Karpas-422 (cell line): ENCODE measurements around the gene MUTYH. TPM values are rescaled to one million over a fixed set of nuclear protein-coding genes. Genes with fewer than 3 reads are reported as not detected.
"Not testable (repeated sequence)": the region's sequence is repeated elsewhere in the genome, so short reads cannot be mapped to it uniquely, and the experiment has no call there.

Source experiments
- DNase-seq: peaks from one replicate; pipeline ENCODE4 v3.0.0-alpha.2; 2015
- H2AFZ ChIP-seq: fragments of 200-600 bp; sonication (generic); 2 replicates; pipeline ENCODE4 v1.6.1; 2014; ENCODE audit warnings: antibody characterized with exemption, low read length, mixed read lengths
- H3K27ac ChIP-seq: fragments of 200-600 bp; sonication (generic); 2 replicates; pipeline ENCODE4 v1.5.1; 2014; ENCODE audit warnings: mild to moderate bottlenecking, low read length, moderate library complexity
- H3K27me3 ChIP-seq: fragments of 200-600 bp; sonication (generic); 2 replicates; pipeline ENCODE4 v1.6.1; 2014; ENCODE audit warnings: low read length, mixed read lengths
- H3K36me3 ChIP-seq: fragments of 200-600 bp; sonication (generic); 2 replicates; pipeline ENCODE4 v1.6.1; 2014; ENCODE audit warnings: low read length, mixed read lengths; ENCODE audit not compliant: insufficient read depth
- H3K4me1 ChIP-seq: fragments of 200-600 bp; sonication (generic); 2 replicates; pipeline ENCODE4 v1.6.1; 2014; ENCODE audit warnings: mild to moderate bottlenecking, low read length, mixed read lengths
- H3K4me2 ChIP-seq: fragments of 200-600 bp; sonication (generic); 2 replicates; pipeline ENCODE4 v1.6.1; 2014; ENCODE audit warnings: low read length, low read depth, mild to moderate bottlenecking; ENCODE audit not compliant: poor library complexity, severe bottlenecking
- H3K4me3 ChIP-seq: fragments of 200-600 bp; sonication (generic); 2 replicates; pipeline ENCODE4 v1.5.1; 2014; ENCODE audit warnings: mild to moderate bottlenecking, antibody characterized with exemption, low read length, mixed read lengths
- H3K79me2 ChIP-seq: fragments of 200-600 bp; sonication (generic); 2 replicates; pipeline ENCODE4 v1.6.1; 2014; ENCODE audit warnings: mild to moderate bottlenecking, low read length, mixed read lengths
- H3K9ac ChIP-seq: fragments of 200-600 bp; sonication (generic); 2 replicates; pipeline ENCODE4 v1.6.0; 2014; ENCODE audit warnings: low read length
- H3K9me2 ChIP-seq: fragments of 200-600 bp; sonication (generic), shearing (Covaris generic); replicated peaks from 2 replicates; pipeline ENCODE4 v1.6.0; 2014; ENCODE audit warnings: mild to moderate bottlenecking, low read length, moderate library complexity; ENCODE audit not compliant: insufficient read depth
- H3K9me3 ChIP-seq: fragments of 300-700, 200-600 bp; sonication (generic); 2 replicates; pipeline ENCODE4 v1.6.1; 2014; ENCODE audit warnings: low read length, mixed read lengths
- H4K20me1 ChIP-seq: fragments of 200-600 bp; sonication (generic); 2 replicates; pipeline ENCODE4 v1.6.1; 2014; ENCODE audit warnings: mild to moderate bottlenecking, antibody characterized with exemption, low read length, low read depth; ENCODE audit not compliant: insufficient read depth
- total RNA-seq: library from RNA; depleted of rRNA; stranded (reverse); fragments of >200 nt; shearing (Covaris generic); gene quantifications from 2 replicates; pipeline ENCODE4 v1.2.3, GENCODE V29; 2014; ENCODE audit warnings: low replicate concordance; rRNA removed

The MUTYH gene
- total RNA-seq, 1 experiment from 2014 or later: 53.9 TPM

DNA sequence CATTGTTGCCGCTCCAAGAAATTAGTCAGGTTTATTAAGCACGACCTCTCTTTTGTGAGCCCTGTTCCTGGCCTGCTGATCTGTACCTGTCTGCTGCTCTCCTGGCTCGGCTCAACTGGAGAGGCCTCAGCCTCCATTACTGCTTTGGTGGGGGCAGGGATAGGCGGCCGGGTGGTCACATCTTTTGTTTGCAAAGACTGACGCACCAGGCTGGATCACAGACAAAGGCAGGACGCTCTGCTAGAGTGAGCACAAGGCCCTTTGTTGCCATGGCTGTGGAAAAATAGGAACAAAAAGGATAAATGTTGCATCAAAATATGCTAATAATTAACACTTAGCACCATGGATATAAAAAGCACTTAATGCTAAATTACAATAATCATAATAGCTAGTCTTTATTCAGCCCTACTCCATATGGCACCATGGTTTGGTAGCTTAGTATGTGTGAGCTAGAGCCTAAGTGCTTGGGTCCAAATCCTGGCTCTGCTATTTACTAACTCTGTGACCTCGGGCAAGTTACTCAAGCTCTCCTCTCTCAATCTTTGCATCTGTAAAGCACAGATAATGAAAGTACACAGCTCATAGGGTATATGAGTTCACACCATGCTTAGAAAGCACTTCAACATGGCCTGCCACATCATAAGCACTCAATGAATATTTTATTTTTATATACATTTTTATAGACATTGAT lies 42.4 kb downstream of the MUTYH start:
- Histone ChIP-seq H3K4me2 (no peak overlapping the region), H3K79me2 (no peaks in the 10 kb centered on the region)

DNA sequence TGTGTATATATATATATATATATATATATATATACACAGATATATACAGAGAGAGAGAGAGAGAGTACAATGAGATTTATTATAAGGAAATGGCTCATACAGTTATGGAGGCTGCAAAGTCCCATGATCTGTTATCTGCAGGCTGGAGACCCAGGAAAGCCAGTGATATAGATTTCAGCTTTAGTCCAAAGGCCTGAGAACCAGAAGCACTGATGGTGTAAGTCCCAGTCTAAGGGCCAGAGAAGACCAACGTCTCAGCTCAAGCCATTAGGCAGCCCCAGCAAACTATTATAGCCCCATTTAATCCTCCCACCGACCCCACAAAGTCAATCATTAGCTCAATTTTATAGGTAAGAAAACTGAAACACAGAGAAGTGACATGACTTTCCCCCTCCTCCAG lies 48.5 kb downstream of the MUTYH start:
- no peaks in the 10 kb centered on the region for H3K36me3 ChIP-seq
- H4K20me1 ChIP-seq: no peaks in the 10 kb centered on the region
- no peaks in the 10 kb centered on the region for H3K9me2 ChIP-seq
- no peak for DNase-seq
- no peaks in the 10 kb centered on the region for H3K27me3 ChIP-seq
- no peaks in the 10 kb centered on the region for H3K79me2 ChIP-seq
- H3K9me3 ChIP-seq: no peaks in the 10 kb centered on the region
- H3K4me1 ChIP-seq: no peaks in the 10 kb centered on the region
- no peak overlapping the region for H2AFZ ChIP-seq
- no peak overlapping the region for H3K27ac ChIP-seq
- H3K4me2 ChIP-seq: no peak overlapping the region
- H3K9ac ChIP-seq: no peak overlapping the region
- no peak overlapping the region for H3K4me3 ChIP-seq

More for the DNA sequence above, 42.4 kb downstream of the MUTYH start:
- no peaks in the 10 kb centered on the region for H3K9me3 ChIP-seq
- peaks cover 8% of the 10 kb centered on the region for H3K4me1 ChIP-seq
- no peaks in the 10 kb centered on the region for H3K27me3 ChIP-seq
- H4K20me1 ChIP-seq: no peaks in the 10 kb centered on the region
- H3K36me3 ChIP-seq: no peaks in the 10 kb centered on the region
- no peak overlapping the region for H3K27ac ChIP-seq
- DNase-seq: no peak
- H3K9ac ChIP-seq: no peak overlapping the region
- H3K9me2 ChIP-seq: no peaks in the 10 kb centered on the region
- H3K4me3 ChIP-seq: no peak overlapping the region
- H2AFZ ChIP-seq: no peak overlapping the region

DNA sequence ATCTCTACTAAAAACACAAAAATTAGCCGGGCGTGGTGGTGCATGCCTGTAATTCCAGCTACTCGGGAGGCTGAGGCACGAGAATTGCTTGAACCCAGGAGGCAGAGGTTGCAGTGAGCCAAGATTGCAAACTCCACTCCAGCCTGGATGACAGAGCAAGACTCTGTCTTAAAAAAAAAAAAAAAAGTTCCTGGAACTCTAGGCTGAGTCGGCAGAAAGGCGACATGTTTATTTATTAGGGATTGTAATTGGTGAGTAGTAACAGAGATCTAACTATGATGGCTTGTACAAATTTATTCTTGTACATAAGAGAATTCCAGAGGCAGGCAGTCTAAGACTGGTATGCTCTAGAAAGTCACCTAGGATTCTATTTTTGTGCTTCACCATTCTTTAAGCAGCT lies 49.2 kb downstream of the MUTYH start:
- not testable (repeated sequence) for H3K36me3 ChIP-seq, H3K9me2 ChIP-seq, H3K4me2 ChIP-seq, H3K4me3 ChIP-seq, H3K9me3 ChIP-seq, H4K20me1 ChIP-seq, H3K27me3 ChIP-seq, DNase-seq, H3K9ac ChIP-seq, H3K4me1 ChIP-seq, H2AFZ ChIP-seq, H3K79me2 ChIP-seq, H3K27ac ChIP-seq

DNA sequence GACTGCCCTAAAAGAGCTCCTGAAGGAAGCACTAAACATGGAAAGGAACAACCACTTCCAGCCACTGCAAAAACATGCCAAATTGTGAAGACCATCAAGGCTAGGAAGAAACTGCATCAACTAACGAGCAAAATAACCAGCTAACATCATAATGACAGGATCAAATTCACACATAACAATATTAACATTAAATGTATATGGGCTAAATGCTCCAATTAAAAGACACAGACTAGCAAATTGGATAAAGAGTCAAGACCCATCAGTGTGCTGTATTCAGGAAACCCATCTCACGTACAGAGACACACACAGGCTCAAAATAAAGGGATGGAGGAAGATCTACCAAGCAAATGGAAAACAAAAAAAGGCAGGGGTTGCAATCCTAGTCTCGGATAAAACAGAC lies 53.7 kb downstream of the MUTYH start:
- not testable (repeated sequence) for H4K20me1 ChIP-seq, H3K4me3 ChIP-seq, H3K27ac ChIP-seq, DNase-seq, H3K9ac ChIP-seq, H3K9me3 ChIP-seq, H3K27me3 ChIP-seq, H3K4me1 ChIP-seq, H3K79me2 ChIP-seq, H3K36me3 ChIP-seq, H3K4me2 ChIP-seq, H2AFZ ChIP-seq, H3K9me2 ChIP-seq

DNA sequence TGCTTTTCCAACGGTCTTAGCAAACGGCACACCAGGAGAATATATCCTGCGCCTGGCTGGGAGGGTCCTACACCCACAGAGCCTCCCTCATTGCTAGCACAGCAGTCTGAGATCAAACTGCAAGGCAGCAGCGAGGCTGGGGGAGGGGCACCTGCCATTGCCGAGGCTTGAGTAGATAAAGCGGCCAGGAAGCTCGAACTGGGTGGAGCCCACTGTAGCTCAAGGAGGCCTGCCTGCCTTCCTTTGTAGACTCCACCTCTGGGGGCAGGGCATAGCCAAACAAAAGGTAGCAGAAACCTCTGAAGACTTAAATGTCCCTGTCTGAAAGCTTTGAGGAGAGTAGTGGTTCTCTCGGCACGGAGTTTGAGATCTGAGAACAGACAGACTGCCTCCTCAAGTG lies 55.4 kb downstream of the MUTYH start:
- H3K9ac ChIP-seq, H3K4me1 ChIP-seq, H3K9me3 ChIP-seq, H3K27ac ChIP-seq, H3K79me2 ChIP-seq, H2AFZ ChIP-seq, DNase-seq, H4K20me1 ChIP-seq, H3K4me2 ChIP-seq, H3K9me2 ChIP-seq, H3K27me3 ChIP-seq, H3K36me3 ChIP-seq, H3K4me3 ChIP-seq: not testable (repeated sequence)

DNA sequence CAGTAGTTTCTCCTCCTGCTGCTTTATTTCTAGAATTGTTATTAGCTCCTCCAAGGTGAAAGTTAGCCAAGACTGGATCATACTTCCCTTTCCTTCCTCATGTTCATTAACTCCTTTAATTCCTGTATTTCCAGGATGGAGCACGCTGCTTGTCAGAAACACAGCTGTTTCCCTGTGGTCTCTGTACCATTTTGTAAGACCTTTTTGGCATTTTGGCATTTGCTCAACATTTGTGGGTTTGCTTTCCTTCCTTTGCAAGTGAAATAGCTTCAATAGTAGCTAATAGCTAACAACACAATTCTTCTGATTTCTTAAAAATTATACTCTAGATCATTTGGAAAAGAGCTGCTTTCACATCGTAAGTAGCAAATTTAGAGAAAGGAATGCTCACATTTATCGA lies 57.9 kb downstream of the MUTYH start:
- no peak overlapping the region for H2AFZ ChIP-seq
- no peaks in the 10 kb centered on the region for H3K4me1 ChIP-seq
- no peaks in the 10 kb centered on the region for H3K9me2 ChIP-seq
- no peak overlapping the region for H3K4me2 ChIP-seq
- H3K79me2 ChIP-seq: no peaks in the 10 kb centered on the region
- H3K9ac ChIP-seq: no peak overlapping the region
- H3K36me3 ChIP-seq: no peaks in the 10 kb centered on the region
- no peaks in the 10 kb centered on the region for H3K9me3 ChIP-seq
- no peak overlapping the region for H3K27ac ChIP-seq
- H3K27me3 ChIP-seq: no peaks in the 10 kb centered on the region
- no peak for DNase-seq
- H4K20me1 ChIP-seq: no peaks in the 10 kb centered on the region
- H3K4me3 ChIP-seq: no peak overlapping the region

Other genes with a start within 250 kb of the MUTYH start
- 0.04 TPM in 2 replicates for gene ZSWIM5, start 133.8 kb downstream of the MUTYH start, total RNA-seq
- not detected in 2 replicates for gene HPDL, start 13.5 kb downstream of the MUTYH start, total RNA-seq
- 8.9 and 12.7 TPM in 2 replicates for gene TOE1, start 270 bp downstream of the MUTYH start, total RNA-seq
- gene TESK2, start 150.7 kb upstream of the MUTYH start, total RNA-seq: 1.3 and 1.5 TPM in 2 replicates
- gene CCDC163, start 159.6 kb upstream of the MUTYH start, total RNA-seq: 5.8 and 9.0 TPM in 2 replicates
- gene MMACHC, start 159.9 kb upstream of the MUTYH start, total RNA-seq: 5.5 and 13.8 TPM in 2 replicates
- gene PRDX1, start 181.4 kb upstream of the MUTYH start, total RNA-seq: 289 and 397 TPM in 2 replicates
- gene AKR1A1, start 210.4 kb upstream of the MUTYH start, total RNA-seq: 79.0 and 120 TPM in 2 replicates
- 61.8 and 88.1 TPM in 2 replicates for gene NASP, start 243.6 kb upstream of the MUTYH start, total RNA-seq